Measurements from ENCODE around the gene NKX3-2.
A peak's percentile ranks its signal among the peaks of the same experiment; 100 is the strongest.

The NKX3-2 gene

GRCh38 chr4:13559413-13559812 is 15.1 kb upstream of the NKX3-2 start:
- H3K4me3 Mint-ChIP-seq, result no peak overlapping the region
- H3K27ac Mint-ChIP-seq, result no peak overlapping the region
- no peaks in the 10 kb centered on the region for H3K4me1 Mint-ChIP-seq
- no peaks in the 10 kb centered on the region for H3K9me3 Mint-ChIP-seq
- peaks cover 14% of the 10 kb centered on the region for H3K27me3 Mint-ChIP-seq (ENCODE audit: low read depth)
- no peak for TF ChIP-seq CTCF (IDR thresholded peaks at IDR 0.05; ENCODE audit: unreplicated experiment in 3 of 3)
- H3K36me3 Mint-ChIP-seq (ENCODE audit: low read depth), result no peaks in the 10 kb centered on the region

GRCh38 chr4:13558881-13559280 is 14.6 kb upstream of the NKX3-2 start:
- no peaks in the 10 kb centered on the region for H3K4me1 Mint-ChIP-seq

GRCh38 chr4:13555325-13555724 is 11.0 kb upstream of the NKX3-2 start:
- Mint-ChIP-seq H3K27me3 (ENCODE audit: low read depth) (peaks cover 38% of the 10 kb centered on the region), H3K27ac (no peak overlapping the region), H3K36me3 (ENCODE audit: low read depth) (no peaks in the 10 kb centered on the region), H3K4me3 (no peak overlapping the region), H3K4me1 (no peaks in the 10 kb centered on the region), H3K9me3 (peaks cover 14% of the 10 kb centered on the region)
- no peak for TF ChIP-seq CTCF (IDR thresholded peaks at IDR 0.05; ENCODE audit: unreplicated experiment in 3 of 3)

More at GRCh38 chr4:13558881-13559280, 14.6 kb upstream of the NKX3-2 start:
- Mint-ChIP-seq H3K27ac (no peak overlapping the region), H3K4me3 (no peak overlapping the region), H3K36me3 (ENCODE audit: low read depth) (no peaks in the 10 kb centered on the region), H3K27me3 (ENCODE audit: low read depth) (peaks cover 16% of the 10 kb centered on the region), H3K9me3 (no peaks in the 10 kb centered on the region)
- no peak for TF ChIP-seq CTCF (IDR thresholded peaks at IDR 0.05; ENCODE audit: unreplicated experiment in 3 of 3)

- peaks cover 61% of the 10 kb centered on the region for H3K27me3 Mint-ChIP-seq (ENCODE audit: low read depth)
- H3K4me1 Mint-ChIP-seq, result peaks cover 8% of the 10 kb centered on the region
- H3K4me3 Mint-ChIP-seq, result no peak overlapping the region
- H3K9me3 Mint-ChIP-seq, result peaks cover 21% of the 10 kb centered on the region
- TF ChIP-seq CTCF (IDR thresholded peaks at IDR 0.05; ENCODE audit: unreplicated experiment in 3 of 3), result no peak
- no peak overlapping the region for H3K27ac Mint-ChIP-seq
- no peaks in the 10 kb centered on the region for H3K36me3 Mint-ChIP-seq (ENCODE audit: low read depth)
Observed at GRCh38 chr4:13553081-13553480, 8.8 kb upstream of the NKX3-2 start.

GRCh38 chr4:13548984-13549546 is 4.8 kb upstream of the NKX3-2 start:
- H3K36me3 Mint-ChIP-seq (ENCODE audit: low read depth), result no peaks in the 10 kb centered on the region

More at GRCh38 chr4:13548984-13549546, 4.8 kb upstream of the NKX3-2 start:
- TF ChIP-seq CTCF (IDR thresholded peaks at IDR 0.05; ENCODE audit: unreplicated experiment in 3 of 3), result peak; percentile 88 to 96 (median 95)
- Mint-ChIP-seq H3K27me3 (ENCODE audit: low read depth) (peaks cover 81% of the 10 kb centered on the region), H3K9me3 (peaks cover 21% of the 10 kb centered on the region), H3K4me3 (peak overlapping the region; percentile 75 to 90 (median 81)), H3K27ac (peak overlapping the region in 1 of 3 experiments; percentile 38), H3K4me1 (peaks cover 26% of the 10 kb centered on the region)
